HG03521 (cell line): Measurements from ENCODE around the gene POLR3C.
"Not testable (repeated sequence)": the region's sequence is repeated elsewhere in the genome, so short reads cannot be mapped to it uniquely, and the experiment has no call there.

ENCODE experiments used
- ATAC-seq: cut with Tn5 transposase; IDR thresholded peaks from one replicate; pipeline ENCODE4 v1.9.1; 2021; ENCODE audit warnings: mild to moderate bottlenecking, moderate library complexity; ENCODE audit not compliant: unreplicated experiment

The POLR3C gene

DNA sequence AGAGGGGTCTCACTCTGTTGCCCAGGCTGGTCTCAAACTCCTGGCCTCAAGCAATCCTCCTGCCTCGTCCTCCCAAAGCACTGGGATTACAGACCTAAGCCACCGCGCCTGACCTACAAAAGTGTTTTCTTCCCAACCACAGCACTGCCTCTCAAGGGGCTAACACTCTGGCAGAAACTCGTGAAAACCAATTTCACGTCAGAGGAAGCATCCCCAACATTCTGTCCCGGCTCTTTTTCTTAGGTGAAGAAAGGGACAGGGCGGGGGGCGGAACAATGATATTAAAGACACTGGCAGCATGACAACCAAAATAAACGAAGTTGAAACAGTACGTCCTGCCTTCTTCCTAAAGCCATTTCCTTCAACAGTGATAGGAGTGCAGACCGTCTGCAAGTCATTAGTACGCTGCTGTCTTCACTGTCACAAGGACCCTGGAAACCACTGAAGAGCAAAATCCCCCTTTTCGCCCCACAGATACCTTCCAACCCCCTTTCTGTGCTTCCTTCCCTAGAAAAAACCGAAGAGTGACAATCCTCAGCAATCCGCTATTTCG is 1.1 kb upstream of the POLR3C start:
- ATAC-seq, result not testable (repeated sequence)

DNA sequence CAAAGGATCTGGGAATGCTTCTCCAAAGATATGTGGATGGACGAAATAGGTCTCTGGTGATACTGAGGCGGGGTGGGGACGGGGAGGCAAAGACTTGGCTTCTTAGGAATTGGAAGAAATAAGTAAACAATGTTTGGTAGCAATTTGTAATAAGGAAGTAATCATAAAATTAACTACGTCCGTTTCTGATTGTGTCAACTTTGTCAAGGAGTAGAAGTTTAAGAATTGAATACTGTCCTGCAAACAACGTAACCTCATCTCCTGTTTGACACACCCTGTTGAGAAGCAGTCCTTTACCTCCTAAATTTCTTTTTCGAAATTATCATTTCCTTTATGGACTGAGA is 471 bp downstream of the POLR3C start:
- ATAC-seq, result no peak

GRCh38 chr1:145826030-145826429 is 2.0 kb downstream of the POLR3C start:
- ATAC-seq, result no peak

- no peak for ATAC-seq
Observed at GRCh38 chr1:145827966-145828365, 4.0 kb downstream of the POLR3C start.

DNA sequence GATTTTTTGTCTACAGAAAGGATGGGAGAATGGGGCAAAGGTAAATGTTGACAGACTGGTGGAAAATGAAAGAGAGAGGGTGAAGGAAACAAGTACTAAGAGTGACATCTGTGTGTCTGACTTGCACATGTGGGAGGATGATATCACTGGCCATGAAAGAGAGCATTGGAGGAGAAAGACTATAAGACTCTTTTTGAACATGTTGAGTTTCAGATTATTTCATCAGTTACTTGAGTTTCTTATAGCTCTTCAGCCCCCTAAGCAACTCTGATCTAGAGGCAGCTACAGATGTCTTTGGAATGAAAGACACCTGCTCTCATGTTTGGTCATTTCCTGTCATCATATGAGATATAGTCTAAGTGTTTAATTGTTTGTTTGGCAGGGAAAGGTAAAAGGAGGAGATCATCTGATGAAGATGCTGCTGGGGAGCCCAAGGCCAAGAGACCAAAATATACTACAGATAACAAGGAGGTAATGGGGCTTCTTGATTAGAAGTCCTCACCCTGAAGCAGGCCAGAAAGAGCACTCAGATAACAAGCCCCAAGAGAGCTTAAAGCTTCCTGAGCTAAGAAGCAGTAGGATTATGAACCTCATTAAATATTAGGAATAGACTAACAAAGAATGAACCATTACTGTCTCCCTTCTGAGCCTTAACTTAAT is 4.5 kb downstream of the POLR3C start:
- no peak for ATAC-seq

DNA sequence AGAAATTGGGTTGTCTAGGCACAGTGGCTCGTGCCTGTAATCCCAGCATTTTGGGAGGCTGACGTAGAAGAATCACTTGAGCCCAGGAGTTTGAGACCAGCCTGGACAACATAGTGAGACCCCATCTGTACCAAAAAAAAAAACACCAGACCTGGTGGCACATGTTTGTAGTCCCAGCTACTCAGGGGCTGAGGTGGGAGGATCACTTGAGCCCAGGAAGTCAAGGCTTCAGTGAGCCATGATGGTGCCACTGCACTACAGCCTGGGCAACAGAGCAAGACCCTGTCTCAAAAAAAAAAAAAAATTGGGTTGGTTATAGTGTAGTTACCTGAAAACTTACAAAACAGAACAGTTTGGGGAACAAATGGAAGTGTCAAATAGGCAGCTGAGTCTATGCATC is 6.8 kb downstream of the POLR3C start:
- ATAC-seq, result not testable (repeated sequence)

GRCh38 chr1:145837656-145838055 is 13.7 kb downstream of the POLR3C start:
- no peak for ATAC-seq

- no peak for ATAC-seq
Observed at GRCh38 chr1:145843031-145843430, 19.0 kb downstream of the POLR3C start.

- peak; percentile 75 for ATAC-seq
Observed at GRCh38 chr1:145845144-145845513, 21.1 kb downstream of the POLR3C start.

DNA sequence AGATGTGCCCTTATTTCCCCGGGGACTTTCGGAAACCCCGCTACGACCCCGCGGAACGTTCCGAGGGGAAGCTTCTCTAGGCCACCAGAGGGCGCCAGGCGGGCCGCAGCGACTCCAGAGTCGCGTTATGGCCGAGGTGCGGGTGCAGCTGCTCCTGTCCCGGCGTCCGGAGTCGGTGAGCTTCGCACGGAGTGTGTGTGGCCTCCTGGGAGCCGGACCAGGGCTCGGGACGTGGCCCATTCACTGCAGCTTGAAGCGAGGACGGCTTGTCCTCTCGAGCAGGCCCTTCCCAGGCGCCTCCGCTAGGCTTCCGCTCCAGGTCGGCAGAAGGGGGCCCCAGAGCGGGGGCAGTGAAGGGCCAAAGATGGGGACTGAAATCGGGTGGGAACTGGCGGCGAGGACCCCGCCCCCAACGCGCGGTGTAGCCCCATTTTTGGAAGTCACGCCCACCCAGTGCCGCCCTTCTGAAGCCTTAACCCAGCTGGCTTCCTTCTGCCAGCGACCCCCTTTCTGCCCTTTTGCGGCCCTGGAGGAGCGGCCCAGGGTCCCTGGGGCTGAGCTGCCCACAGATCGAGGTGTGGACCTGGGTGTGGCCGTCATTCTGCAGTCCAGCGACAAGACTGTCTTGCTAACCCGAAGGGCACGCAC is 21.6 kb downstream of the POLR3C start, which contains the start of gene NUDT17:
Gene NUDT17 (plus strand): TSS at position 117 of the 648 bp plus-strand sequence. CDS start 11 bp downstream, at position 128.
- peak; percentile 45 for ATAC-seq

GRCh38 chr1:145846201-145846612 is 22.2 kb downstream of the POLR3C start:
- ATAC-seq, result no peak

- no peak for ATAC-seq
Observed at GRCh38 chr1:145847827-145848226, 23.8 kb downstream of the POLR3C start.

GRCh38 chr1:145849356-145850160 is 25.6 kb downstream of the POLR3C start:
- no peak for ATAC-seq

GRCh38 chr1:145855426-145855948 is 31.5 kb downstream of the POLR3C start:
- ATAC-seq, result no peak

DNA sequence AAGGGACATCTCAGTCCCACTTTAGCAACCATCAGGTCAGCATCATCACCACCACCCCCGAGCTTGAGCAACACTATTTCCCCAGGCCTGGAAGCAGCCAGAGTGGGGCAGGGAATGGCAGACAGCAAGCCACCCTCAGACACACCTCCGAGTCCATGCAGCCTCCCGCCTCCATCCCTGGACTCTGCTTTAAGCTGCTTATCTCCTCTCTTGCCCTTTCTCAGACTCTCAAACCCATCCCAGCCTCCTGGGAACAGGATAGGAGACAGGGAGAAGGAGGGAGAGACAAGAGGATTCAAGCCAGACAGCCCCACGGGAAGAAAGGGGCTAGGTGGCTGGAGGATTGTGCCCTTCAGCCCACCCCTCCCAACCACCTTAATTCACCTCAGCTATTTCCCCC is 33.2 kb downstream of the POLR3C start:
- ATAC-seq, result no peak

- no peak for ATAC-seq
Observed at GRCh38 chr1:145858238-145858900, 34.4 kb downstream of the POLR3C start.

DNA sequence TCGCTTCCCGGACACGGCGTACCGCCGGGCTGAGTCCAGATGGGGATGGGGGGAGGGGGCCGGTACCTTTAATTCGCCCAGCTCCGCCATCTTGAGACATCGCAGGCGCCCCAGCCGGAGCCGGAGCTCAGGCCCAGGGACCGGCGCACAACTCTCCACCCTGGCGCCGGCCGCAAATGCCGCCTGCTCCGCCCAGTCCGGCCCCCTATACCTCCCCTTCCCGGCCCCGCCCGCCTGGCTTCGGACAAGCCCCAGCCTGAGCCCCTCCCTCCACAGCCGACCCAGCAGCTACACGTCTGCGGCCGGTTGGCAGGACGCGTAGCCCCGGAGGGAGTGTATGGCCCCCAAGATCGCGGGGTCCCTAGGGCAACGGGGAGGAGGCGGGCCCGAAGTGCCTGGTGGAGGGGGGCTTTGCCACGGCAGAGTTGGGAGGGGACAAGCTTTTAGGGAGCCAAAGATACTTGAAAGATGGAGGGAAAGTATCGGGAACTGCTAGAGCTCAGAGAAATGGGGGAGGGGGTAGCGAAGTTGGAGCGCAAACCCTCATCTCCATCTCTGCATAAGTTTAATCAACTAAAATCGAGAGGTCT is 35.0 kb downstream of the POLR3C start, which contains the start of gene PIAS3:
Gene PIAS3 (minus strand): TSS at position 181 of the 590 bp plus-strand sequence. CDS start 91 bp downstream, at position 90.
- peak; percentile 89 for ATAC-seq

DNA sequence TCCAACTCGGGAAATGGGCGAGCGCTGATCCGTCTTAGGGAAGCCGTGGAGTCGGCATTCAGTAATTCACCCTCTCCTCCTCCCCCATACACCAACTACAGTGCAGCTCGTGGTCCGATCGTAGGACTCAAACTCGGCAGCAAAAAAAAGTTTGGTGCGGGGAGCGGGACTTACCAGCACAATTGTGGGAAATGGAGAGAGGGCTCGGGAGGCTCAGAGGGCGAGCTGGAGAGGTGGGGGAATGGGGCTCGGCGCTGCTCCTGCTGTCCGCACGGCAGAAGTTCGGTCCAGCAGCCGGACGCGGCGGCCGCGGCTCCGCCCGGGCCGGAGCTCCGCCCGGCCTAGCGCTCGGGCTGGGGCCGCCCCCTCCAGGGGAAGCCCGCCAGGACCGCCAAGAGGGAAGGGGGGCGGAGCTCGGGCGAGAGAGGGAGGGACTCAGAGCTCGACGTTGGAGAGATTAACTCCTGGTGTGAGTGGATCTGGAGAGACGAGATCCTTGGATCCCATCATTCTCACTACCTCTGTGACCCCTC is 35.6 kb downstream of the POLR3C start:
- peak; percentile 59 for ATAC-seq

GRCh38 chr1:145863282-145864018 is 39.5 kb downstream of the POLR3C start:
- ATAC-seq, result no peak
